HepG2 (cell line): ENCODE measurements around the gene DRAXIN. TPM values are rescaled to one million over a fixed set of nuclear protein-coding genes. Genes with fewer than 3 reads are reported as not detected.
A peak's percentile ranks its signal among the peaks of the same experiment; 100 is the strongest.

Experiments used
- ATAC-seq: fragments of 200-7000 bp; cut with Tn5 transposase; 3 replicates; pipeline ENCODE4 v1.9.1; 2020; ENCODE audit warnings: mild to moderate bottlenecking, moderate library complexity
- BruUV-seq: library from RNA; stranded (reverse); fragments of 400-500 nt; replicated peaks from 2 replicates; lab custom pipeline; 2021; lab: Mats Ljungman, UMichigan
- CTCF ChIA-PET: fragments of 300-600 bp; formaldehyde crosslinking; extraction: SDS; loops from one replicate; lab custom pipeline; 2021; ENCODE audit warnings: low total read pairs, inconsistent platforms, low intra/inter-chr PET ratio; lab: Yijun Ruan, JAX
- POLR2A ChIA-PET: fragments of 350-600 bp; sonication (Branson Sonifier 250); formaldehyde crosslinking; loops from one replicate; lab custom pipeline; 2020; ENCODE audit warnings: antibody characterized with exemption, inconsistent platforms; lab: Yijun Ruan, JAX
- DNase-seq: peaks from one replicate; pipeline ENCODE4 v3.0.0-alpha.2; 2015; ENCODE audit warnings: low spot score
- FAIRE-seq: peaks from 3 replicates; lab custom pipeline; 2011; peaks lifted over from hg19 to GRCh38; lab: Jason Lieb, UNC
- H2AFZ ChIP-seq: one replicate; pipeline ENCODE4 v1.6.1; 2011; ENCODE audit warnings: low read length, inconsistent platforms
- H3K27ac ChIP-seq: fragments of 300-600 bp; 3 replicates; pipeline ENCODE4 v1.8.0; 2011; ENCODE audit warnings: mixed run types, mild to moderate bottlenecking, mixed read lengths, low read length, inconsistent platforms; ENCODE audit not compliant: insufficient read depth; ENCODE audit errors: extremely low read length
- H3K27me3 ChIP-seq, 2 experiments: fragments of 200-600 bp in 1 of 2; 2 replicates in 1 of 2; 3 replicates in 1 of 2; pipeline versions ENCODE4 v1.6.0 to v1.8.0; 2011; ENCODE audit warnings: low read length in 2 of 2, mild to moderate bottlenecking in 2 of 2, moderate library complexity in 2 of 2, inconsistent platforms in 1 of 2; ENCODE audit not compliant: insufficient read depth in 2 of 2, control insufficient read depth in 1 of 2
- H3K36me3 ChIP-seq, 2 experiments: fragments of 200-600 bp in 1 of 2; replicated peaks in 1 of 2; 2 replicates in 1 of 2; 3 replicates in 1 of 2; pipeline versions ENCODE4 v1.5.1 to v1.8.0; 2011; ENCODE audit warnings: low read length in 2 of 2, inconsistent platforms in 1 of 2; ENCODE audit not compliant: insufficient read depth in 2 of 2, control insufficient read depth in 1 of 2
- H3K4me1 ChIP-seq: 2 replicates; pipeline ENCODE4 v1.5.1; 2012; ENCODE audit warnings: low read length, inconsistent platforms; ENCODE audit not compliant: insufficient read depth
- H3K4me2 ChIP-seq: 2 replicates; pipeline ENCODE4 v1.6.0; 2011; ENCODE audit warnings: low read depth, low read length, inconsistent platforms
- H3K4me3 ChIP-seq, 3 experiments: fragments of 200-600 bp in 1 of 3; sonication (generic), shearing (Covaris generic) in 1 of 3; replicated peaks in 1 of 3; 2 replicates each; pipeline ENCODE4 v1.5.1; 2011 to 2016; ENCODE audit warnings: low read length in 3 of 3, inconsistent platforms in 2 of 3, low read depth in 2 of 3, mild to moderate bottlenecking in 2 of 3, control low read depth in 1 of 3, mixed read lengths in 1 of 3; ENCODE audit not compliant: insufficient read depth in 1 of 3
- H3K79me2 ChIP-seq: one replicate; pipeline ENCODE4 v1.6.1; 2011; ENCODE audit warnings: low read length, inconsistent platforms; ENCODE audit not compliant: insufficient read depth
- H3K9ac ChIP-seq: 2 replicates; pipeline ENCODE4 v1.6.0; 2011; ENCODE audit warnings: mild to moderate bottlenecking, low read depth, low read length, inconsistent platforms; ENCODE audit not compliant: insufficient read depth
- H3K9me3 ChIP-seq: 2 replicates; pipeline ENCODE4 v1.5.1; 2012; ENCODE audit warnings: mild to moderate bottlenecking, low read length
- H4K20me1 ChIP-seq: 2 replicates; pipeline ENCODE4 v1.6.0; 2011; ENCODE audit warnings: inconsistent platforms, mild to moderate bottlenecking, low read length, moderate library complexity; ENCODE audit not compliant: insufficient read depth
- AGO2 ChIP-seq: fragments of 200-400 bp; formaldehyde crosslinking; optimal IDR thresholded peaks from 2 replicates; pipeline ENCODE3; 2017; ENCODE audit warnings: mild to moderate bottlenecking, low read depth, low read length, moderate library complexity
- ARID5B ChIP-seq: IDR thresholded peaks from 2 replicates; pipeline ENCODE4 v1.4.0; 2020; ENCODE audit warnings: mild to moderate bottlenecking, missing genetic modification reagents
- CCAR2 ChIP-seq: fragments of 200-400 bp; formaldehyde crosslinking; optimal IDR thresholded peaks from 2 replicates; pipeline ENCODE3; 2018; ENCODE audit warnings: low read depth, mild to moderate bottlenecking, low read length, moderate library complexity
- HMGXB4 ChIP-seq, 2 experiments: sonication (generic) in 1 of 2; formaldehyde crosslinking in 1 of 2; IDR thresholded peaks; 2 replicates each; pipeline versions ENCODE4 v1.4.0 to v1.6.1; 2018 to 2020; ENCODE audit warnings: missing genetic modification reagents in 2 of 2, borderline replicate concordance in 1 of 2, low read depth in 1 of 2, mild to moderate bottlenecking in 1 of 2, missing biosample characterization in 1 of 2
- HNRNPL ChIP-seq: fragments of 200-400 bp; formaldehyde crosslinking; IDR thresholded peaks from 2 replicates; pipeline ENCODE4 v1.6.1; 2017; ENCODE audit warnings: mild to moderate bottlenecking, low read depth, low read length
- KMT2A ChIP-seq: sonication (generic); formaldehyde crosslinking; IDR thresholded peaks from 2 replicates; pipeline ENCODE4 v1.4.0; 2020; ENCODE audit warnings: missing genetic modification reagents
- MIXL1 ChIP-seq: IDR thresholded peaks from 2 replicates; pipeline ENCODE4 v1.6.1; 2016
- MYC ChIP-seq: sonication (generic); formaldehyde crosslinking; IDR thresholded peaks from 2 replicates; pipeline ENCODE4 v1.9.0; 2021; ENCODE audit warnings: missing genetic modification reagents, borderline replicate concordance
- PRPF4 ChIP-seq: fragments of 200-400 bp; formaldehyde crosslinking; IDR thresholded peaks from 2 replicates; pipeline ENCODE4 v1.6.1; 2016; ENCODE audit warnings: low read length, low read depth; ENCODE audit not compliant: poor library complexity, severe bottlenecking
- RBFOX2 ChIP-seq: fragments of 200-400 bp; formaldehyde crosslinking; IDR thresholded peaks from 2 replicates; pipeline ENCODE4 v1.6.1; 2017; ENCODE audit warnings: low read depth, mild to moderate bottlenecking, low read length
- SSRP1 ChIP-seq: IDR thresholded peaks from 2 replicates; pipeline ENCODE4 v1.6.1; 2016; ENCODE audit warnings: control low read depth
- TARDBP ChIP-seq: sonication (generic); formaldehyde crosslinking; IDR thresholded peaks from 2 replicates; pipeline ENCODE4 v1.8.0; 2022; ENCODE audit warnings: mild to moderate bottlenecking, missing genetic modification reagents
- ZBTB38 ChIP-seq: sonication (generic); formaldehyde crosslinking; IDR thresholded peaks from 2 replicates; pipeline ENCODE4 v1.5.1; 2020; ENCODE audit warnings: mild to moderate bottlenecking, missing genetic modification reagents
- ZBTB8A ChIP-seq: sonication (generic); formaldehyde crosslinking; IDR thresholded peaks from 2 replicates; pipeline ENCODE4 v1.4.0; 2020; ENCODE audit warnings: mild to moderate bottlenecking, low read depth, missing genetic modification reagents, borderline replicate concordance
- ZFYVE20 ChIP-seq: sonication (generic); formaldehyde crosslinking; IDR thresholded peaks from 2 replicates; pipeline ENCODE4 v1.8.0; 2023; ENCODE audit warnings: low read depth, mild to moderate bottlenecking, moderate library complexity, missing genetic modification reagents, borderline replicate concordance
- ZNF33A ChIP-seq: sonication (generic); formaldehyde crosslinking; IDR thresholded peaks from 2 replicates; pipeline ENCODE4 v1.5.1; 2020; ENCODE audit warnings: missing genetic modification reagents, mild to moderate bottlenecking, moderate library complexity, borderline replicate concordance
- ZNF569 ChIP-seq: sonication (generic); formaldehyde crosslinking; IDR thresholded peaks from 2 replicates; pipeline ENCODE4 v1.5.0; 2020; ENCODE audit warnings: mild to moderate bottlenecking, missing genetic modification reagents, moderate library complexity, borderline replicate concordance
- ZNF879 ChIP-seq: sonication (generic); formaldehyde crosslinking; IDR thresholded peaks from 2 replicates; pipeline ENCODE4 v1.8.1; 2023; ENCODE audit warnings: missing genetic modification reagents
- ZSCAN31 ChIP-seq: sonication (generic); formaldehyde crosslinking; IDR thresholded peaks from 2 replicates; pipeline ENCODE4 v1.5.0; 2020; ENCODE audit warnings: low read depth, mild to moderate bottlenecking, missing genetic modification reagents
- WGBS: methylation state at CpG from one replicate; pipeline ENCODE4 v1.1.6; 2017; ENCODE audit warnings: low lambda C conversion rate; 5-methylcytosine and 5-hydroxymethylcytosine counted together
- in situ Hi-C: cut with HindIII; loops from 2 replicates; pipeline ENCODE4 v1.10.0; 2017; ENCODE audit warnings: low pct_unique_long_range_greater_than_20kb; ENCODE audit not compliant: extremely low pct_ligation_motif_present
- intact Hi-C: fragments of 100-400 bp; cut with micrococcal nuclease; formaldehyde crosslinking; loops from one replicate; pipeline ENCODE4 v1.10.0; 2022; ENCODE audit not compliant: unreplicated experiment
- polyA plus RNA-seq, 8 experiments: library from polyadenylated mRNA; depleted of rRNA in 3 of 8; stranded (reverse) in 7 of 8; unstranded in 1 of 8; fragments of >200 nt; fragmentation: Illumina TruSeq in 4 of 8; extraction: Trizol in 4 of 8; gene quantifications; 2 replicates each; pipeline versions ENCODE4 v1.2.1 to v1.2.3, GENCODE V29; 2011 to 2016; ENCODE audit warnings: low read depth in 4 of 8, missing spikeins in 1 of 8, mixed read lengths in 1 of 8; ENCODE audit not compliant: insufficient read depth in 1 of 8
- total RNA-seq, 5 experiments: library from RNA; depleted of rRNA; stranded (reverse); fragments of >200 nt; fragmentation: Illumina TruSeq; extraction: Trizol; gene quantifications; 2 replicates each; pipeline ENCODE4 v1.2.3, GENCODE V29; 2016; ENCODE audit warnings: low read depth in 1 of 5

Gene DRAXIN
- total and polyA plus RNA-seq, 2 of the 13 experiments (the other 11 are each of a cell fraction or from before 2014, with no cell fraction given) = 0.02 TPM; not detected in 1

GRCh38 chr1:11648039-11648438 lies 43.5 kb upstream of the DRAXIN start (continued):
- no peak for TF ChIP-seq ZBTB8A (CRISPR knock-in tag)

GRCh38 chr1:11648732-11649158 lies 42.8 kb upstream of the DRAXIN start:
- Histone ChIP-seq H3K36me3 (peaks cover 0 to 2% of the 10 kb centered on the region in 2 experiments; a peak in 1 of 5 replicates), H3K4me2 (peak overlapping the region; percentile 49; the same call in 1 of the 2 replicates), H2AFZ (no peak overlapping the region), H3K9ac (0 out of 2 replicates have a peak overlapping the region, but pooled peaks have one; percentile 8), H3K4me3 (no peak overlapping the region), H3K79me2 (peaks cover 20% of the 10 kb centered on the region), H3K27ac (peak overlapping the region; percentile 59), H4K20me1 (peaks cover 11% of the 10 kb centered on the region), H3K4me1 (peaks cover 63% of the 10 kb centered on the region), H3K9me3 (no peaks in the 10 kb centered on the region), H3K27me3 (no peaks in the 10 kb centered on the region)
- whole genome bisulfite sequencing = 88% methylated on average over 22 of the region's 30 CpGs
- in situ Hi-C loops = loop anchor here (10.0 to 25.0 kb wide), 2 partner anchors 404 to 611 kb away; partner anchors contain the start of gene MASP2
- FAIRE-seq (no peak), ATAC-seq (no peak), DNase-seq (no peak)
- no TSS peak for BruUV-seq
- intact Hi-C loops = no loop called here
- POLR2A ChIA-PET = no interaction called here
- CTCF ChIA-PET = no interaction called here
- TF ChIP-seq MYC (CRISPR knock-in tag) (no peak), KMT2A (CRISPR knock-in tag) (no peak), AGO2 (peak; percentile 54), ZNF879 (no peak), MIXL1 (CRISPR knock-in tag) (no peak), TARDBP (CRISPR knock-in tag) (no peak), ZNF33A (no peak), HNRNPL (0 out of 2 replicates have a peak, but pooled peaks have one; percentile 17), CCAR2 (no peak), HMGXB4 (CRISPR knock-in tag; IDR thresholded peaks at IDR 0.05; ENCODE audit: borderline replicate concordance in 1 of 2, low read depth in 1 of 2) (no peak), ZFYVE20 (CRISPR knock-in tag) (no peak), ZSCAN31 (CRISPR knock-in tag) (no peak), ARID5B (CRISPR knock-in tag) (no peak), ZBTB38 (CRISPR knock-in tag) (peak; percentile 93), ZNF569 (CRISPR knock-in tag) (no peak), PRPF4 (peak; percentile 62), SSRP1 (no peak), RBFOX2 (peak; percentile 64)
